ENCODE measurements around the gene EPOP.

The EPOP gene

DNA sequence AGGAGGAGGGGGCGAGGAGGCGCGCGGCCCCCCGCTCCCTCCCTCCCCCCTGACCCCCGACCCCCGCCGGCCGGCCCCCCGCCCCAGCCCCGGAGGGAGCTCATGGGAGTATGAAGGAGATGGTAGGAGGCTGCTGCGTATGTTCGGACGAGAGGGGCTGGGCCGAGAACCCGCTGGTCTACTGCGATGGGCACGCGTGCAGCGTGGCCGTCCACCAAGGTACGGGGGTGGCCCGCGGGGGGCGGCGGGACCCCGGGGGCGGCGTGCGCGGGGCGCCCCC lies 30.7 kb upstream of the EPOP start:
- Histone ChIP-seq H3K27me3 (ENCODE audit: control insufficient read depth in 1 of 2, insufficient read depth in 2 of 2, low read length in 2 of 2) (no peaks in the 10 kb centered on the region), H3K27ac (ENCODE audit: low read length) (peak overlapping the region; percentile 69), H3K36me3 (ENCODE audit: control insufficient read depth in 2 of 2, insufficient read depth in 2 of 2, low read length in 2 of 2) (peaks cover 14 to 21% of the 10 kb centered on the region in 2 donors), H3K4me3 (ENCODE audit: low read length in 2 of 2) (peak overlapping the region; percentile 83 to 86), H3K9me3 (ENCODE audit: control insufficient read depth in 2 of 2, low read length in 2 of 2) (no peaks in the 10 kb centered on the region), H3K9ac (ENCODE audit: low read length in 2 of 2) (peak overlapping the region in 1 of 2 donors; percentile 80), H3K4me1 (ENCODE audit: control insufficient read depth, insufficient read depth, low read length) (peaks cover 52% of the 10 kb centered on the region)

DNA sequence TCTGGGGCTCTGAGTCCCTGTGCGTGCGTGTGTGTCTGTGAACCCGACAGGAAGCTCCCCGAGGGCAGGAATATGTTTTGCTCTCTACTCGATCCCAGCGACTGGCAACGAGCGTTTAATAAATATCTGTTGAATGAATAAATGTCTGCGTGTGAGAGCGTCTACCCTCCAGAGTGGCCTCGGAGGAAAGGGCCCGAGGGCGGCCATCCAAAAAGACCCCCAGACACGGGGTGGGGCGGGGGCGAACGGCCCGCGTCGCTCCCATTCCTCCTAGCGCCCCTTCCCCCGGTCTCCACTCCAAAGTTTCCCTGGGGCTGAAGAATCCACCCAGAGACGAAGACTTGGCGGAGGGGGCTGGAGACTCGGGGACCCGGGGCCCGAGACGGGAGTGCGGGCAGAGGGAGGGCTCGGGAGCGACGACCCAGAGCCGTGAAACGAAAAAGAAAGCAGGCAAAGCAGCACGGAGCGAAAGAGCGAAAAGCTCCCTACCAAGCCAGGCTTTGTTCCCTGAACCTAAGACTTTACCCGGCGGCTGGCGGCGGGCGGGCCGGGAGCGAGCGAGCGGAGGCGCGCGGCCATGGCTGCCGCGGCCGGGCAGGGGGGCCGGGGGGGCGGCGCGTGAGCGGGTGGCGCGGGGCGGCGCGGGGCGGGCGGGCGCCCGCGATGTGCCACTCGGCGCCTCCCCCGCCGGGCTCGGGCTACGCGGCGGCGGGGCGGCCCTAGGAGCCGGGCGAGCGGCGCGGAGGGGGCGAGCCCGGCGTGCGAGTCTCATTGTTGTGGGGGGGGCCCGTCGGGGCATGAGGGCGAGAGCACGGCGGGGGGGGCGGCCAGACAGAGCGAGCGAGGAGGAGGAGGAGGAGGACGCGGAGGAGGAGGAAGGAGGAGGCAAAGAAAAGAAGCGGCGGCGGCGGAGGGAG lies 30.1 kb upstream of the EPOP start, which contains the start of gene MLLT6:
Gene MLLT6, plus strand, starts transcription at position 668 of the 917 bp plus-strand sequence. CDS start 360 bp downstream, outside the sequence.
- peaks cover 11 to 15% of the 10 kb centered on the region in 2 donors for H3K36me3 ChIP-seq (ENCODE audit: control insufficient read depth in 2 of 2, insufficient read depth in 2 of 2, low read length in 2 of 2)
- no peaks in the 10 kb centered on the region for H3K9me3 ChIP-seq (ENCODE audit: control insufficient read depth in 2 of 2, low read length in 2 of 2)
- H3K27ac ChIP-seq (ENCODE audit: low read length): peak within 1 kb of the TSS; percentile 97
- peak within 1 kb of the TSS; percentile 91 to 93 for H3K9ac ChIP-seq (ENCODE audit: low read length in 2 of 2)
- peaks cover 52% of the 10 kb centered on the region for H3K4me1 ChIP-seq (ENCODE audit: control insufficient read depth, insufficient read depth, low read length)
- H3K27me3 ChIP-seq (ENCODE audit: control insufficient read depth in 1 of 2, insufficient read depth in 2 of 2, low read length in 2 of 2): no peaks in the 10 kb centered on the region
- H3K4me3 ChIP-seq (ENCODE audit: low read length in 2 of 2): peak within 1 kb of the TSS; percentile 90 to 92

DNA sequence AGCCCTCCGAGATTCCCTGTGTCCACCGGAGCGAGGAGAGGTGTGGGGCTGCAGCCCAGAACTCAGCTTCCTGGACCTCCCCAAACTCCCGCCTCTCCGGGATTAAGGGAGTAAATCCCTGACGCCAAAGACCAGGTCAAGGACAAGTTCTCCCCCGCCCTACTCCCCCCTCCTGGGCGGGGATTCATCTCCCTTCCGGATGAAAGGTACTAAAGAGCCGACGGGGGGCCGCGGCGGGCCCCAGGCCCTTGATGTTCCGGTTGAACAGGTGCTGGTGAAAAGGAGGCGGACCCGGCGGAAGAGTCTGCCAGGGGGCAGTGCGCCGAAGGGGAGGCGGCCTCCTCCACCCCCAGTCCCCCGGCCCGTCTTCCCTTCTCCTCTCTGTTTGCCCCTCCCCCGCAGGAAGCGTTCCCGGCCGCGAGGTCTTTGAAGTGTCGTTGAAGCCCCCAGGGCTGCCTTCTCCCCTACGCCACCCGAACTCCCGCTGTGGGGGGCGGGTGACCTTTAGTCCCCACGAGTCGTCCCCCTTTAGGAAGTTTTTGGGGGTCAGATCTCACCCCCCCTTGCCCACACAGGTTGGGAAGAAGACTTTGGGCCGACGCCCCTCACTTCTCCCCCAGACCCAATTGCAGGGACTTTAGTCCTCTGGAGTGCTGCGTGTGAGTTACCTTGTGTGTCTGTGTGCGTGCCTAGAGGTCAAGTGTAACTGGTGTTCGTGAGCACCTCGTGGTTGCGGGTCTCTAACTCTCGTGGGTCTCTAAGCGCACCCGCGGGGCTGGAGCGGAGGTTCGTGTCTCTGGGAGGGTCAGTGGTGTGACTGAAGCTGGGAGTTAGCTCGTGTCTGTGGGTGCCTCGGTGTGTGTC lies 29.2 kb upstream of the EPOP start:
- Histone ChIP-seq H3K36me3 (ENCODE audit: control insufficient read depth in 2 of 2, insufficient read depth in 2 of 2, low read length in 2 of 2) (peaks cover 6 to 9% of the 10 kb centered on the region in 2 donors), H3K4me1 (ENCODE audit: control insufficient read depth, insufficient read depth, low read length) (peaks cover 52% of the 10 kb centered on the region), H3K9ac (ENCODE audit: low read length in 2 of 2) (peak overlapping the region; percentile 91 to 93), H3K27me3 (ENCODE audit: control insufficient read depth in 1 of 2, insufficient read depth in 2 of 2, low read length in 2 of 2) (no peaks in the 10 kb centered on the region), H3K27ac (ENCODE audit: low read length) (peak overlapping the region; percentile 97), H3K4me3 (ENCODE audit: low read length in 2 of 2) (peak overlapping the region; percentile 90 to 92), H3K9me3 (ENCODE audit: control insufficient read depth in 2 of 2, low read length in 2 of 2) (no peaks in the 10 kb centered on the region)

DNA sequence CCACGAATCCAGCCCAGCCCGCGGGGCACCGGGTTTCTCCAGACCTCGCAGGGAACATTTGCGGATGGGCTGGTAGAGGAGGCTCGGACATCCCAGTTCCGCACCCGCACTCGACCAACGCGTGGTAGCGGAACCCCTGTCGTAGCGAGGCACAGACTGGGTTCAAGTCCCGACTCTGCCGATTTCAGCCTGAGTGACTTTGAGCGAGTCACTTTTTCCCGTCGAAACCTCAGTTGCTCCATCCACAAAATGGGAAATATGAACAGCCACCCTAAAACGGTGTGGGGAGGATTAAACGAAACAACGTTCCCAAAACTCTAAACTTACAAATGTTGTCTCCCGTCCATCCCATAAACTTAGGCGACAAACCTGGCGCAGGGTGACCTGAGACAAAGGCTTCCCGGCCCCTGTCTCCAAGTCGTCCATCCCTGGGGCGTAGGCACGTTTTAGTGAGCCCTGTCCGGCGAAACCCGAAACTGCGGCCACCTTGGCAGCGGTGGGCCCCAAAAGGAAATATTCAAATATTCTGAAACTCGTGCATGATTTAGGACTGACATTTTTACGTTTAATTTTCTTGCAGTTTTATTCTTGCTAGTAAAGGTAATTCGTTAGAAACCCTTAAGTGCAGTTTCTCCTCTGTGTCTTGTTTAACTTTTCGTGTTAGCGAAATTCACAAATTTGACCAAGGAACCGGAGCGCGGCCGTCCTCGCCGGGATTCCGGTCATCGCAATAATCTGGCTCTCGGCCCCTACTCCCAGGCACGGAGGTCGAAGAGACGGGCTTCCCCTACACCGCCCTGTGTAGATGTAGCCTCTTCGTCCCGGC lies 28.4 kb upstream of the EPOP start:
- H3K9ac ChIP-seq (ENCODE audit: low read length in 2 of 2): peak overlapping the region; percentile 91 to 93
- peaks cover 4 to 9% of the 10 kb centered on the region in 2 donors for H3K36me3 ChIP-seq (ENCODE audit: control insufficient read depth in 2 of 2, insufficient read depth in 2 of 2, low read length in 2 of 2)
- H3K27me3 ChIP-seq (ENCODE audit: control insufficient read depth in 1 of 2, insufficient read depth in 2 of 2, low read length in 2 of 2): no peaks in the 10 kb centered on the region
- H3K4me1 ChIP-seq (ENCODE audit: control insufficient read depth, insufficient read depth, low read length): peaks cover 52% of the 10 kb centered on the region
- peak overlapping the region; percentile 97 for H3K27ac ChIP-seq (ENCODE audit: low read length)
- H3K9me3 ChIP-seq (ENCODE audit: control insufficient read depth in 2 of 2, low read length in 2 of 2): no peaks in the 10 kb centered on the region
- H3K4me3 ChIP-seq (ENCODE audit: low read length in 2 of 2): peak overlapping the region; percentile 90 to 92

DNA sequence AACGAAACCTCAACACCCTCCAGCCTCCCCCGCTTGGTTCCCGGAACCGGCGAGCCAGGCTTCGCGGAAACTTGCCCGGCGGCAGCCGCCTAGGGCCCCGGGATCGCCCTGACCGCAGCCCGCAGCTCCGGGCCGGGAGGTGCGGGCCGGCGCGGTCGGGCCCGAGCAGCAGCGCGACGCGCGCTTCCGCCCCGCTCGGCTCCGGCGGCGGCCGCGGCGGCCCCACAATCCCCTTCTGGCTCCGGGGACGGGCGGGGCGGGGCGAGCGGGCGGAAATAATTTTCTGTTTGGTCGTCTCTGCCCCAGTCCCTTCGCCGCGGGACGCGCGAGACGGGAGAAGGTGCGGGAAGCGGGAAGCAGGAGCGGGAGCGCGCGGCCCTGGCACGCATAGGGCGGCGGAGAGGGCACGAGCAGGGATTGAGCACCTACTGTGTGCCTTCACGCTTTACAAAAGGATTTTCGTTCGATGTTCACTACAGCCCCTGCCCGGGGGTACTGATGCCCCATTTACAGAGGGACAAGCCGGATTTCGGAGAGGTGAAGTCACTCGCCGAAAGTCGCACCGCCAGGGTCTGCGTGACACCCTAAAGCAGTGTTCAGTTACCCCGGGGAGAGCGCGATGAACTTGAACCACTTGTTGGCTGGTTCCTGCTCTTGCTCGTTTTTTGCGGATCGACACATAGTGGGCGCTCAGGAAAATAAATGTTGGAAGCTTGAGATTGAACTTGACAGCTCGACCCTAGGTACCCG lies 27.6 kb upstream of the EPOP start:
- H3K9ac ChIP-seq (ENCODE audit: low read length in 2 of 2): peak overlapping the region; percentile 91 to 93
- no peaks in the 10 kb centered on the region for H3K9me3 ChIP-seq (ENCODE audit: control insufficient read depth in 2 of 2, low read length in 2 of 2)
- peaks cover 46% of the 10 kb centered on the region for H3K4me1 ChIP-seq (ENCODE audit: control insufficient read depth, insufficient read depth, low read length)
- peaks cover 0 to 1% of the 10 kb centered on the region in 2 donors for H3K36me3 ChIP-seq (ENCODE audit: control insufficient read depth in 2 of 2, insufficient read depth in 2 of 2, low read length in 2 of 2)
- H3K27me3 ChIP-seq (ENCODE audit: control insufficient read depth in 1 of 2, insufficient read depth in 2 of 2, low read length in 2 of 2): no peaks in the 10 kb centered on the region
- peak overlapping the region; percentile 90 to 92 for H3K4me3 ChIP-seq (ENCODE audit: low read length in 2 of 2)
- peak overlapping the region; percentile 97 for H3K27ac ChIP-seq (ENCODE audit: low read length)

DNA sequence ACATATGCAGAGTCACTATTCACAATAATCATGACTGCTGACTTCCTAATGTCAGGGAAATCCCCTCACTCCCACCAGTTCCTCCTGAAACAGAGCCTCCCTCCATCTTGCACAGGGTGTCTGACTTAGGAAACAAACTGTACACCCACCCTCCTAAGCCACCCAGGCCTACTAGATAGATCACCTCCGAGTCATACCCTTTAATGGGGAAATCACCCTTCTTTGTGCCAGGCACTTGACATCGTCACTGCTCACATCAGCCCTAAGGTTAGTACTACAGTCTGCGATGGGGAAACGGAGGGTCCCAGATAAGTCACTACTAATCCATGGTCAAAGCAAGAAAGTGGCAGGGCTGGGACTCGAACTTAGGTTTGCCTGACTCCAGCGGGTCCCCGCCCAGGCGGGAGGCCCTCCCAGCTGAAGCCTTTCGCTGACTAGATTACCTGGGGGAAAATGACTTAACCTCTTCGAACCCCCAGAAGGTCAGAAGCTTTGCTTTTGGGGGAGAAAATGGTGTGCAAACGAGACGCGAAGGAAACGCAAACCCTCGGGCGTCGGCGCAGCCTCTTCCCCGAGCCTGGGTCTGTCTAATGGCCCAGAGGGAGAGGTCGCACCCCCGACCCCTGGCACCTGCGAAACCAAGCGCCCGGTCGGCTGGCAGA lies 26.9 kb upstream of the EPOP start:
- Histone ChIP-seq H3K36me3 (ENCODE audit: control insufficient read depth in 2 of 2, insufficient read depth in 2 of 2, low read length in 2 of 2) (no peaks in the 10 kb centered on the region), H3K9ac (ENCODE audit: low read length in 2 of 2) (peak overlapping the region; percentile 88 to 91), H3K4me3 (ENCODE audit: low read length in 2 of 2) (peak overlapping the region; percentile 74 to 90), H3K9me3 (ENCODE audit: control insufficient read depth in 2 of 2, low read length in 2 of 2) (no peaks in the 10 kb centered on the region), H3K27me3 (ENCODE audit: control insufficient read depth in 1 of 2, insufficient read depth in 2 of 2, low read length in 2 of 2) (no peaks in the 10 kb centered on the region), H3K4me1 (ENCODE audit: control insufficient read depth, insufficient read depth, low read length) (peaks cover 39% of the 10 kb centered on the region), H3K27ac (ENCODE audit: low read length) (peak overlapping the region; percentile 97)

DNA sequence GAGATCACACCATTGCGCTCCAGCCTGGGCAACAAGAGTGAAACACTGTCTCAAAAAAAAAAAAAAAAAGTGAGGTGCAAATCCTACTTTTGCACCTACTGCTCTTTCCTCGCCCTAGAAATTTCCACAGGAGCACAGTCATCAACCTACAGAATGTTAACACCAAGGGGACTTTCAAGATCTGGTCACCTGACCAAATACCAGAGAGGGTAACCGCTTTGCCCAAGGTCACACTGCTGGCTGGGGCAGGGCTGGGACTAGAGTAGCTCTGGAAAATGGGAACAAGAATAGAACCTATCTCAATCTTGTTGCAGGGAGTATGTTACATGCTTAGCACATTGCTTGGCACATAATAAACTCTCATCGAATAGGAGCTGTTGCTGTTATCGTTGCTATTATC lies 24.0 kb upstream of the EPOP start:
- peaks cover 34% of the 10 kb centered on the region for H3K4me1 ChIP-seq (ENCODE audit: control insufficient read depth, insufficient read depth, low read length)
- H3K4me3 ChIP-seq (ENCODE audit: low read length in 2 of 2): no peak overlapping the region
- no peak overlapping the region for H3K27ac ChIP-seq (ENCODE audit: low read length)
- no peaks in the 10 kb centered on the region for H3K9me3 ChIP-seq (ENCODE audit: control insufficient read depth in 2 of 2, low read length in 2 of 2)
- H3K27me3 ChIP-seq (ENCODE audit: control insufficient read depth in 1 of 2, insufficient read depth in 2 of 2, low read length in 2 of 2): no peaks in the 10 kb centered on the region
- no peak overlapping the region for H3K9ac ChIP-seq (ENCODE audit: low read length in 2 of 2)
- no peaks in the 10 kb centered on the region for H3K36me3 ChIP-seq (ENCODE audit: control insufficient read depth in 2 of 2, insufficient read depth in 2 of 2, low read length in 2 of 2)

DNA sequence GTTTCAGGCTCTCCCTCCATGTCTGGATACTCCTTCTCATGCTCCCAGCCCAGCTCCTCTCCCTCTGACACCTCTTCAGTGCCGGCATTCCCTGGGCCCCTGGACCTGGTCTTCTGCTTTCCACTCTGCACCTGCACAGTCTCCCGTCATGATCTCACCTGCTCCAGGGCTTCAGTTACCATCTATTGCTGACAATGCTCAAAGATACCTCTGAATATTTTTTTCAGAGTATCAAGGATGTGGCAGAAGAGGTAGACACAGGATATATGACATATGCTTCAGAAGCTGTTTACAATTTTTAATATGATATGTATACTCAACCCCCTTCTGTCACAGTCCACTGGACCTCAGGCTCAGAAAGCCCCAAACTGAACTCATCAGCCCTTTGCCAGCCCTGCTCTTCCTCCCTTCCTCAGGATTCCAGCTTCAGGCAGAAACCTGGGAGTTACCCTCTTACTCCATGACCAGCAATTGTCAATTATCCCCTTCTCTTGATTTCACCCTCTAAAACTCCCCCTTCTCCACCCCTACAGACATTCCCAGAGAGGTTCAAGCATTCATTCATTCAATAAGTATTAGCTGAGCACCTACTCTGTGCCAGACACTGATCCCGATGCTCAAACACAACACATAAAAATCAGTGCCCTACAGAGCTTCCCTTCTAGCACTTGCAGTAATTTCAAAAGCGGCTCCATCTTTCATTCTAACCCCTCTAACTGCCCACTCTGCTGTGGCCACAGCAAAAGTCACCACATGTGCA lies 22.5 kb upstream of the EPOP start:
- Histone ChIP-seq H3K9me3 (ENCODE audit: control insufficient read depth in 2 of 2, low read length in 2 of 2) (no peaks in the 10 kb centered on the region), H3K27me3 (ENCODE audit: control insufficient read depth in 1 of 2, insufficient read depth in 2 of 2, low read length in 2 of 2) (no peaks in the 10 kb centered on the region), H3K4me3 (ENCODE audit: low read length in 2 of 2) (no peak overlapping the region), H3K27ac (ENCODE audit: low read length) (no peak overlapping the region), H3K9ac (ENCODE audit: low read length in 2 of 2) (no peak overlapping the region), H3K4me1 (ENCODE audit: control insufficient read depth, insufficient read depth, low read length) (peaks cover 26% of the 10 kb centered on the region), H3K36me3 (ENCODE audit: control insufficient read depth in 2 of 2, insufficient read depth in 2 of 2, low read length in 2 of 2) (no peaks in the 10 kb centered on the region)

DNA sequence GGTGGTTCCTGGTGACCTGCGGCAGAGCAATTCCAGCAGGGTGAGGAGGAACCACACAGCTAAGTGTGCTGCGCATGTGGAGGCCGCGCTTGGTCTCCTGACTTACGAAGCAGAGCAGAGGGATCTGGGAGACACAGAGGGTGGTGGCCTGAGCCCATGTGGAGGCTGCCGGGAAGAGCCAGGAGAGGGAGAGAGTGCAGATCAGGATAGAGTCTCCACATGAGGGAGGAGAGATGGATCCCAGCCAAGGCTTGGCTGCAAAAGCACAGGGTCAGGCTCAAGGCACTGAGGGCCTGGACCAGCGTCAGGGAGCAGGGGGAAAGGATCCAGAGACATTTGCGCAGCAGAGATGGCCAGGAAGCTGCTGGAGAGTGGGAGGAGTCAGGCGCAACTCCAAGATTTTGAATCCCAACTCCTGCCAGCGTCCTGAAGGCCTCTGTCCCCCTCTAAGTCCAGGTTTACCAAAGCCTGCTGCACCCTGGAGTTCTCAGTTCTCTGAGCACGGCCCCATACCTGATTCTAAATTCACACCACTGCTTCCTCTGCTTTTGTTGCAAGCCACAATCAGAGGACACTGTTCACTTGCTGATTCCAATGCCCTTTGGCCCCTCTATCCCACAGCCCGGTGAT lies 19.1 kb upstream of the EPOP start:
- Histone ChIP-seq H3K9ac (ENCODE audit: low read length in 2 of 2) (peak overlapping the region; percentile 38 to 62), H3K4me3 (ENCODE audit: low read length in 2 of 2) (peak overlapping the region in 1 of 2 donors; percentile 54), H3K27me3 (ENCODE audit: control insufficient read depth in 1 of 2, insufficient read depth in 2 of 2, low read length in 2 of 2) (no peaks in the 10 kb centered on the region), H3K36me3 (ENCODE audit: control insufficient read depth in 2 of 2, insufficient read depth in 2 of 2, low read length in 2 of 2) (no peaks in the 10 kb centered on the region), H3K27ac (ENCODE audit: low read length) (peak overlapping the region; percentile 92), H3K4me1 (ENCODE audit: control insufficient read depth, insufficient read depth, low read length) (peaks cover 14% of the 10 kb centered on the region), H3K9me3 (ENCODE audit: control insufficient read depth in 2 of 2, low read length in 2 of 2) (no peaks in the 10 kb centered on the region)

Measured in stomach smooth muscle (tissue), 2 donors.